Naive thymus-derived CD4-positive, alpha-beta T cell (primary cell): Measurements from ENCODE around the gene CMBL. TPM values are rescaled to one million over a fixed set of nuclear protein-coding genes. Genes with fewer than 3 reads are reported as not detected.
"Not testable (repeated sequence)": the region's sequence is repeated elsewhere in the genome, so short reads cannot be mapped to it uniquely, and the experiment has no call there.

Source experiments
- ATAC-seq: fragments of 150-1000 bp; cut with Tn5 transposase; 2 replicates; pipeline ENCODE4 v1.10.0; 2021; ENCODE audit warnings: mild to moderate bottlenecking, moderate library complexity
- CTCF ChIA-PET: fragments of 350-600 bp; sonication (Branson Sonifier 250); formaldehyde crosslinking; loops from one replicate; lab custom pipeline; 2021; ENCODE audit warnings: antibody characterized with exemption; lab: Charles Lee
- POLR2A ChIA-PET: fragments of 350-600 bp; sonication (Branson Sonifier 250); formaldehyde crosslinking; loops from one replicate; lab custom pipeline; 2021; ENCODE audit warnings: antibody characterized with exemption, inconsistent platforms; lab: Charles Lee
- DNase-seq, 9 donors: peaks; one replicate each; pipeline versions ENCODE4 v3.0.0 to v3.0.0-alpha.2; 2020 to 2022; ENCODE audit warnings: mixed read lengths in 1 of 9
- H3K27ac ChIP-seq: one replicate; pipeline ENCODE4 v1.7.0; 2013; ENCODE audit warnings: mild to moderate bottlenecking, low read depth, low read length, moderate library complexity
- H3K27me3 ChIP-seq, 2 donors: one replicate each; pipeline ENCODE4 v1.7.0; 2013; ENCODE audit warnings: low read length in 2 of 2, mild to moderate bottlenecking in 2 of 2, moderate library complexity in 2 of 2; ENCODE audit not compliant: control insufficient read depth in 2 of 2, insufficient read depth in 2 of 2
- H3K36me3 ChIP-seq, 3 experiments: 1 replicate in 2 of 3; 2 replicates in 1 of 3; pipeline ENCODE4 v1.7.0; 2013; ENCODE audit warnings: low read length in 3 of 3, mild to moderate bottlenecking in 3 of 3, moderate library complexity in 1 of 3; ENCODE audit not compliant: insufficient read depth in 3 of 3, control insufficient read depth in 2 of 3
- H3K4me1 ChIP-seq, 2 donors: one replicate each; pipeline ENCODE4 v1.7.0; 2013; ENCODE audit warnings: low read length in 2 of 2, mild to moderate bottlenecking in 2 of 2, moderate library complexity in 1 of 2; ENCODE audit not compliant: control insufficient read depth in 2 of 2, insufficient read depth in 2 of 2
- H3K4me3 ChIP-seq: 2 replicates; pipeline ENCODE4 v1.7.0; 2013; ENCODE audit warnings: mild to moderate bottlenecking, low read length
- H3K9me3 ChIP-seq, 3 experiments: 1 replicate in 2 of 3; 2 replicates in 1 of 3; pipeline ENCODE4 v1.7.0; 2013; ENCODE audit warnings: low read length in 3 of 3; ENCODE audit not compliant: control insufficient read depth in 2 of 3
- H3K27ac Mint-ChIP-seq, 9 donors: one replicate each; pipeline ENCODE4 v1.8.0; 2020 to 2022; ENCODE audit warnings: mixed read lengths in 9 of 9, mild to moderate bottlenecking in 8 of 9, moderate library complexity in 5 of 9, inconsistent platforms in 2 of 9
- H3K27me3 Mint-ChIP-seq, 5 donors: one replicate each; pipeline ENCODE4 v1.8.0; 2021 to 2022; ENCODE audit warnings: mixed read lengths in 5 of 5, mild to moderate bottlenecking in 1 of 5
- H3K36me3 Mint-ChIP-seq, 5 donors: one replicate each; pipeline ENCODE4 v1.8.0; 2020 to 2022; ENCODE audit warnings: mixed read lengths in 5 of 5, mild to moderate bottlenecking in 3 of 5, inconsistent platforms in 1 of 5
- H3K4me1 Mint-ChIP-seq, 7 donors: one replicate each; pipeline ENCODE4 v1.8.0; 2020 to 2022; ENCODE audit warnings: mixed read lengths in 7 of 7, mild to moderate bottlenecking in 3 of 7, inconsistent platforms in 1 of 7
- H3K4me3 Mint-ChIP-seq, 10 donors: one replicate each; pipeline ENCODE4 v1.8.0; 2020 to 2022; ENCODE audit warnings: mild to moderate bottlenecking in 10 of 10, mixed read lengths in 10 of 10, moderate library complexity in 6 of 10, inconsistent platforms in 2 of 10
- H3K9me3 Mint-ChIP-seq, 11 donors: one replicate each; pipeline ENCODE4 v1.8.0; 2020 to 2022; ENCODE audit warnings: mixed read lengths in 11 of 11, mild to moderate bottlenecking in 4 of 11, inconsistent platforms in 1 of 11, moderate library complexity in 1 of 11
- intact Hi-C, 2 donors: fragments of 100-400 bp; cut with micrococcal nuclease; formaldehyde crosslinking; loops; one replicate each; pipeline ENCODE4 v1.15.1; 2023
- polyA plus RNA-seq, 2 donors: library from polyadenylated mRNA; unstranded; fragments of 300-500 nt; fragmentation: Illumina TruSeq; gene quantifications; one replicate each; pipeline ENCODE4 v1.2.3, GENCODE V29; 2021
- total RNA-seq, 6 experiments: library from RNA in 5 of 6; stranded (reverse) in 5 of 6; gene quantifications; 1 replicate in 5 of 6; 2 replicates in 1 of 6; pipeline ENCODE4 v1.2.3 and lab custom pipeline; 2021 to 2026

CMBL gene
- total and polyA plus RNA-seq, 7 experiments from 2014 or later, result 0.21 to 1.8 (median 0.83) TPM

DNA sequence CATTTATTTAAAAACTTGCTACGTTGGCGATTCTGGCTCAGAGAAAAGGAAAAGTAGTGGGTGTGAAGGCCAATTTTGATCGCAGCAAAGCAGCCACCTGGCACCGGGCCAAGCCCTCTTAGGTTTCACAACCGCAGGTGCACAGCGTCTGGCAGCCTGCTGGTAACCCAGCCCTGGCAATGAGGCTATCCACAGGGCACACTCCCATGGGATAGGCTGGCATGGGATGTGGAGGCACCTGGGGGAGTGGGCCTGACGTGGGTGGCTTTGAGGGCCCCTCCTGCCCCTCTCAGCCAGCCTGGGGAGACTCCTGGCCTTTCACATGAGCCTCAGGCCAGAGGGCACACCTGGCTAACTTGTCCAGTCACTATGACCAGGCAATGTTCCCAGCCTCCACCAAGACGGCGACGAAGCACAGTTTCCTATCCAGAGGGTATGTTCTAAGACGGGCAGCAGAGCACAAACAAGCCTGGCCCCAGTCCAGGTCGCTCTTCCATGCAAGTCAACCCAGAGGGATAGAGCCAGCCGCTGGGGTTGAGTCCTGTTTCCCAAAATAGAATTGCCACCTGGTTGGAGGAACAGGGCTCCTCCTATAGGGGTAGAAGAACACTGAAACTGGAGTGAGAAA, 19.0 kb downstream of the CMBL start:
- peaks cover 0 to 3% (median 0%) of the 10 kb centered on the region in 5 donors for H3K36me3 Mint-ChIP-seq

DNA sequence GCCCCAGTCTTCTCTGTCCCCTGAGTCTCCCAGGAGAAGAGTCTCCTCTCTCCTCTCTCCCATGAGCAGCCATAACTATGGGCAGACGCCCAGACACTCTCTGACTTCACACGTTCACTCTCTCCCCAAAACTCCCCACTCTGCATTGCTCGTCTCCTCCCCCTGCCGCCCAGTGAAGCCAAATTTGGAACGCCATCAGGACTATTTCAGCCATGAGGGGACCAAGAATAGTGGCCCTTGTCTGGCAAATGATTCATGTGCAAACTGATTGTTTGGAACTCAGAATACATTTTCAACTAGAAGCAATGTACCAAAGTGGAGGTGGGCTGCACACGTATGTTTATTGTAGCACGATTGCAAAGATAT, 20.9 kb downstream of the CMBL start:
- Histone ChIP-seq H3K9me3 (no peaks in the 10 kb centered on the region), H3K36me3 (no peaks in the 10 kb centered on the region), H3K27me3 (no peaks in the 10 kb centered on the region), H3K27ac (no peak overlapping the region), H3K4me1 (no peaks in the 10 kb centered on the region), H3K4me3 (no peak overlapping the region)
- ATAC-seq (no peak), DNase-seq (no peak)
- POLR2A ChIA-PET, result no interaction called here
- Mint-ChIP-seq H3K27me3 (peaks cover 0 to 4% (median 0%) of the 10 kb centered on the region in 5 donors), H3K36me3 (peaks cover 0 to 3% (median 0%) of the 10 kb centered on the region in 5 donors), H3K27ac (no peak overlapping the region), H3K4me3 (no peak overlapping the region), H3K9me3 (no peaks in the 10 kb centered on the region), H3K4me1 (peaks cover 0 to 6% (median 4%) of the 10 kb centered on the region in 7 donors)
- CTCF ChIA-PET, result interaction anchor here (4.8 kb wide), 1 partner anchor 136 kb away, joined by 18 read pairs; no protein-coding TSS in a partner anchor
- intact Hi-C loops, result no loop called here

More for the DNA sequence above, 19.0 kb downstream of the CMBL start:
- Histone ChIP-seq H3K36me3 (no peaks in the 10 kb centered on the region), H3K27me3 (no peaks in the 10 kb centered on the region), H3K9me3 (no peaks in the 10 kb centered on the region), H3K4me1 (no peaks in the 10 kb centered on the region), H3K27ac (no peak overlapping the region), H3K4me3 (no peak overlapping the region)
- no peaks in the 10 kb centered on the region for H3K9me3 Mint-ChIP-seq
- ChIA-PET POLR2A (no interaction called here), CTCF (no interaction called here)
- peaks cover 0 to 4% (median 3%) of the 10 kb centered on the region in 7 donors for H3K4me1 Mint-ChIP-seq
- no peak overlapping the region for H3K27ac Mint-ChIP-seq
- ATAC-seq (no peak), DNase-seq (peak in 2 of 9 donors; percentile 15 to 17)
- peaks cover 0 to 13% (median 0%) of the 10 kb centered on the region in 5 donors for H3K27me3 Mint-ChIP-seq
- no peak overlapping the region for H3K4me3 Mint-ChIP-seq
- intact Hi-C loops, result no loop called here

GRCh38 chr5:10286162-10286861, 21.4 kb downstream of the CMBL start:
- H3K4me1 Mint-ChIP-seq, result peaks cover 0 to 6% (median 4%) of the 10 kb centered on the region in 7 donors
- no peak overlapping the region for H3K4me3 ChIP-seq
- peaks cover 0 to 3% (median 0%) of the 10 kb centered on the region in 5 donors for H3K36me3 Mint-ChIP-seq
- no peaks in the 10 kb centered on the region for H3K4me1 ChIP-seq
- intact Hi-C loops, result no loop called here
- no peak overlapping the region for H3K27ac ChIP-seq
- ATAC-seq (no peak), DNase-seq (no peak)
- H3K9me3 ChIP-seq, result no peaks in the 10 kb centered on the region
- H3K36me3 ChIP-seq, result no peaks in the 10 kb centered on the region
- peak overlapping the region in 1 of 9 donors; percentile 53 for H3K27ac Mint-ChIP-seq
- H3K4me3 Mint-ChIP-seq, result no peak overlapping the region
- ChIA-PET CTCF (interaction anchor here (4.8 kb wide), 1 partner anchor 137 kb away, joined by 18 read pairs; no protein-coding TSS in a partner anchor), POLR2A (no interaction called here)
- peaks cover 0 to 4% (median 0%) of the 10 kb centered on the region in 5 donors for H3K27me3 Mint-ChIP-seq
- no peaks in the 10 kb centered on the region for H3K27me3 ChIP-seq
- H3K9me3 Mint-ChIP-seq, result no peaks in the 10 kb centered on the region

DNA sequence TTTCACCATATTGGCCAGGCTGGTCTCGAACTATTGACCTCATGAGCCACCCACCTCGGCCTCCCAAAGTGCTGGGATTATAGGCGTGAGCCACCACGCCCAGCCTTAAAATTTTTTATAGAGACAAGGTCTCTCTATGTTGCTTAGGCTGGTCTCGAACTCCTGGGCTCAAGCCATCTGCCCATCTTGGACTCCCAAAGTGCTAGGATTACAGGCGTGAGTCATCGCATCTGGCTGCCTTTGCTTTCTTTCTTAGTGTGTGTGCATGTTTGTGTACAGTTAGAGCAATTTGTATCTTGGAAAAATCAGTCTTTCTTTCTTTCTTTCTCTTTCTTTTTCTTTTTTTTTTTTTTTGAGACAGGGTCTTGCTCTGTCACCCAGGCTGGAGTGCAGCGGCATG, 22.3 kb downstream of the CMBL start:
- H3K36me3 ChIP-seq, H3K4me3 Mint-ChIP-seq, H3K4me1 Mint-ChIP-seq, H3K27ac ChIP-seq, POLR2A ChIA-PET, ATAC-seq, H3K27me3 Mint-ChIP-seq, H3K36me3 Mint-ChIP-seq, H3K4me3 ChIP-seq, H3K9me3 ChIP-seq, H3K9me3 Mint-ChIP-seq, H3K4me1 ChIP-seq, DNase-seq, H3K27me3 ChIP-seq, H3K27ac Mint-ChIP-seq: not testable (repeated sequence)
- CTCF ChIA-PET, result interaction anchor here (4.8 kb wide), 1 partner anchor 138 kb away, joined by 18 read pairs; no protein-coding TSS in a partner anchor
- intact Hi-C loops, result loop anchor here in 1 of 2 donors (2.0 kb wide), 1 partner anchor 205 kb away; no protein-coding TSS in a partner anchor

- H3K36me3 Mint-ChIP-seq, result peaks cover 0 to 3% (median 0%) of the 10 kb centered on the region in 5 donors
- Histone ChIP-seq H3K9me3 (no peaks in the 10 kb centered on the region), H3K4me3 (no peak overlapping the region), H3K27ac (no peak overlapping the region), H3K4me1 (no peaks in the 10 kb centered on the region), H3K36me3 (no peaks in the 10 kb centered on the region), H3K27me3 (no peaks in the 10 kb centered on the region)
- DNase-seq, result peak; percentile 42 to 81 (median 65)
- H3K9me3 Mint-ChIP-seq, result no peaks in the 10 kb centered on the region
- no peak overlapping the region for H3K4me3 Mint-ChIP-seq
- peak; percentile 97 for ATAC-seq
- intact Hi-C loops, result loop anchor here (1.0 to 5.0 kb wide), 6 partner anchors 80 to 344 kb away; no protein-coding TSS in a partner anchor
- peaks cover 0 to 6% (median 4%) of the 10 kb centered on the region in 7 donors for H3K4me1 Mint-ChIP-seq
- H3K27me3 Mint-ChIP-seq, result peaks cover 0 to 4% (median 0%) of the 10 kb centered on the region in 5 donors
- no peak overlapping the region for H3K27ac Mint-ChIP-seq
- ChIA-PET POLR2A (interaction anchor here (0.6 to 1.1 kb wide), 3 partner anchors 17 to 339 kb away, joined by 3 to 4 read pairs (median 4); partner anchors contain the start of gene MARCHF6), CTCF (interaction anchor here (0.6 to 4.8 kb wide), 13 partner anchors 8 to 457 kb away, joined by 3 to 19 read pairs (median 3); no protein-coding TSS in a partner anchor)
Measured at GRCh38 chr5:10283927-10284635, 23.6 kb downstream of the CMBL start.
